IPS-20b (cell line): ENCODE results near the gene RNU6-1.
A peak's percentile ranks its signal among the peaks of the same experiment; 100 is the strongest.

Experiments used
- H3K27ac ChIP-seq: one replicate; pipeline ENCODE4 v1.5.1; 2013; ENCODE audit warnings: low read length
- H3K27me3 ChIP-seq: 2 replicates; pipeline ENCODE4 v1.6.1; 2013; ENCODE audit warnings: mild to moderate bottlenecking, low read length, inconsistent platforms; ENCODE audit not compliant: insufficient read depth
- H3K36me3 ChIP-seq: 2 replicates; pipeline ENCODE4 v1.6.1; 2013; ENCODE audit warnings: low read depth, mild to moderate bottlenecking, inconsistent platforms, low read length, moderate library complexity; ENCODE audit not compliant: insufficient read depth
- H3K4me1 ChIP-seq: 2 replicates; pipeline ENCODE4 v1.6.1; 2013; ENCODE audit warnings: mild to moderate bottlenecking, control low read depth, inconsistent platforms, low read length, moderate library complexity; ENCODE audit not compliant: insufficient read depth
- H3K4me3 ChIP-seq: 2 replicates; pipeline ENCODE4 v1.5.1; 2013; ENCODE audit warnings: mild to moderate bottlenecking, low read length, inconsistent platforms
- H3K9ac ChIP-seq: 2 replicates; pipeline ENCODE4 v1.6.1; 2013; ENCODE audit warnings: low read depth, mild to moderate bottlenecking, inconsistent platforms, low read length, moderate library complexity
- H3K9me3 ChIP-seq: 2 replicates; pipeline ENCODE4 v1.6.1; 2013; ENCODE audit warnings: mild to moderate bottlenecking, low read depth, low read length, inconsistent platforms; ENCODE audit not compliant: insufficient read depth

Gene RNU6-1

DNA sequence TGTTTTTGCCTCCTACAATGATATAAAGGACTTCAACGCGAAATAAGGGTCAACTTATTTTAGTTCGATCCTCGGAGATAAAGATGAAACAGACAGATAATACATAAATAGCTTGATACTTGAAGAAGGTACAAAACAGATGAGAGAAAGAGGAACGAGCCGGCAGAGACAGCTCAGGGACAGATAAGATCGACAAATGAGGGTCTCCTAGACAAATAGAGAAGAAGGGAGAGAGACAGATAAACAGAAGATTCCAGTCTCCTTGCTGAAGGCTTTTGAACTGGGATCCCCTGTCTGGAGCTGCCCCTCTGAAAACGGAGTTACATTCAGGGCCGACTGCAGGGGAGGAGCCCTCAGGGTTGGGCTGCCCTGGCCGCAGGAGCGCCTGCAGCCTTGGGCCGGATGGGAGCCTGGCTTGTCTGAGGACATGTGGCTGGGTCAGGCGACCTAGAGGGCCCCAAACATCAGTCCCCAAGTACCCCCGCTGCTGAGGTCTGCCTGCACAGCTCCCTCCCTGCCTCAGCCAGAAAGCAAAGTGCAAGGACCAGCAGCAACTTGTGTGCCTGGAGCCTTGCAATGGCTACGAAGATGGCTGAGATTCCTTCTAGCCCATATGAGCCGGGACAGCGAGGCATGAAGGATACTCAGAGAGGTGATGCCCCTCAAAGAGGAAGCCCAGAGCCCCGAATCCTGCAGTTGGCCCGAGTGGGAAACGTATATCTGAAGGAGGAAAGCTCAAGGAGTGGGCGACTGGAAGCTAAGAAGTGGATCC, 15.5 kb downstream of the RNU6-1 start:
- Histone ChIP-seq H3K27ac (no peak overlapping the region), H3K4me1 (peaks cover 8% of the 10 kb centered on the region; the same call in 1 of the 2 replicates), H3K36me3 (no peaks in the 10 kb centered on the region), H3K4me3 (no peak overlapping the region), H3K9me3 (no peaks in the 10 kb centered on the region; the same call in 1 of the 2 replicates), H3K9ac (no peak overlapping the region), H3K27me3 (peaks cover 100% of the 10 kb centered on the region)

GRCh38 chr15:67823314-67824196, 16.3 kb downstream of the RNU6-1 start:
- no peak overlapping the region for H3K9ac ChIP-seq

DNA sequence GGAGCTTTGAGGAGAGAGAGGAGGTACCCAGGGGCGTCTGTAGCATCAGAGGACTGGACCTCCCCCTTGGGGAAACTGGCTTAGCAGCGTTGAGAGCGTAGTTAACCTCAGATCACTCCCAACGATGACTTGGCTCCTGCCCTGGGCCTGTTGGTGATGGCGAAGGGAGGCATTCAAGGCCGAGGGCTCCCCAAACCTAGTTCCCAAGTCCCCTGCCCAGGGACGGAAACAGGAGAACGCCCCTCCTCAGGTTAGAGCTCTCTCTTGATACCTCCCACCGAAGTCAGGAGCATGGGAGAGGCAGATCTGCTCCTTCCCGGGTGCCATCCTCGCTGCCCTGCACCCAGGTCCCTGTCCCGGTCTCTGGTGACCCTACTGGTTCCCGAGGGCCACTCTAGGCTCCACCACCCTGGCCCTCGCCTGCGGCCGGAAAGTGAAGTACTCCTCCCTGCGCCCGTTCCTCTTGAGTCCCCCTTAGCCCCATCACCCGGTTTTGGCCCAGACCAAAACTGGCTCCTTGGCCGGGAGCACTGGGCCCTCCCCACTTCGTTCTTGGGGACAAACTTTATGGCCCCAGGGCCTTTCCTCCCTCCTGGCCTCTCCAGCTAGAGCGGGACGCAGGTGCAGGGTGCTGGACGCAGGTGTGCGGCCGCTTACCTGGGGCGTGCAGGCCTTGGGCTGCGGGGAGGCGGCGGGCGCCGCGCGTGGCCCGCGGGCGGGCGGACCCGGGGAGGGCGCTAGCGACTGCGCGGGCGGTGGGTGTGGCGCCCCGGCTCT, 17.1 kb downstream of the RNU6-1 start:
- H3K27me3 ChIP-seq, result peaks cover 99% of the 10 kb centered on the region
- no peaks in the 10 kb centered on the region; the same call in 1 of the 2 replicates for H3K9me3 ChIP-seq
- H3K4me3 ChIP-seq, result peak overlapping the region; percentile 32
- peaks cover 10% of the 10 kb centered on the region; the same call in 1 of the 2 replicates for H3K4me1 ChIP-seq
- no peak overlapping the region for H3K9ac ChIP-seq
- no peaks in the 10 kb centered on the region for H3K36me3 ChIP-seq
- H3K27ac ChIP-seq, result no peak overlapping the region

More at GRCh38 chr15:67823314-67824196, 16.3 kb downstream of the RNU6-1 start:
- H3K27ac ChIP-seq, result no peak overlapping the region
- H3K9me3 ChIP-seq, result no peaks in the 10 kb centered on the region; the same call in 1 of the 2 replicates
- peaks cover 10% of the 10 kb centered on the region; the same call in 1 of the 2 replicates for H3K4me1 ChIP-seq
- no peak overlapping the region; the same call in 1 of the 2 replicates for H3K4me3 ChIP-seq
- H3K36me3 ChIP-seq, result no peaks in the 10 kb centered on the region
- H3K27me3 ChIP-seq, result peaks cover 99% of the 10 kb centered on the region

- Histone ChIP-seq H3K36me3 (no peaks in the 10 kb centered on the region), H3K9ac (no peak overlapping the region), H3K4me3 (peak overlapping the region; percentile 32), H3K27ac (no peak overlapping the region), H3K9me3 (no peaks in the 10 kb centered on the region; the same call in 1 of the 2 replicates), H3K4me1 (peaks cover 10% of the 10 kb centered on the region; the same call in 1 of the 2 replicates), H3K27me3 (peaks cover 99% of the 10 kb centered on the region)
Measured at GRCh38 chr15:67821784-67822440, 17.9 kb downstream of the RNU6-1 start.

DNA sequence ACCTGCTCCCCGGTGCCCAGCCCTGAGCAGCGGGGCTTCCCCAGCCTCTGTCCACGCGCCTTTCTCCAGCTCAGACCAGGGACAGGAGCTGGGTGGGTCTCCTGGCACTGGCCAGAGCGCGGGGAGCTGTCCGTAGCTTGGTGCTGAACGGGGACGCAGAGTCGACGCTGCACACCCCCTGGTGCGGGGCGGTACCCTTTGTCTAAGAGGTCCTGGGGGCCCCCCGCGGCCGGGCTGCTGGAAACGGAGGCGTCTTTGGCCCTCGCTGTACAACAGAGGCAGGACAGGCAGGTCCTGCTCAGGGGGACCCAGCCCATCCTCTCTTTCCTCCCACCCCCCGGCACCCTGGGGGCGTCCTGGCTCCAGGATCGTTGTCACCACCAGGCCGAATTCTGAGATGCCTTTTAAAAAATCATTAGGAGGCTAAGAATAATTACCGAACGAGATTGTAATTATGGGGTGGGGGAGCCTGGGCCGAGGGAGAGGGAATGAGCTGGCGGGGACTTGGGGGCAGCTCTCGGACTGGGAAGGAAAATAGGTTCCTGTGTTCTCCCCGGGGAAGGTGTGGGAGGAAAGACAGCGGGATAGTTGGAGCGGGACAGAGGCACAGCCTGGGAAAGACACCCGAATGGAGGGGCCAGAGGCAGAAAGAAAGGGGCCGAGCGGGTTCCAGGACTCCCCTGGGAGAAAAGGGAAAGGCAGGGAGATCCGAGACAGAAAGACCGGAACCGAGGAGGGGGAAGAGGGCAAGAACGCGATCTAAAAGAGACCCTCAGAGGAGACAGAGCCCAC, 18.7 kb downstream of the RNU6-1 start:
- H3K4me1 ChIP-seq, result peaks cover 10% of the 10 kb centered on the region; the same call in 1 of the 2 replicates

GRCh38 chr15:67820122-67820991, 19.5 kb downstream of the RNU6-1 start:
- H3K4me1 ChIP-seq, result peaks cover 10% of the 10 kb centered on the region; the same call in 1 of the 2 replicates
- H3K27ac ChIP-seq, result no peak overlapping the region
- peaks cover 3% of the 10 kb centered on the region for H3K9me3 ChIP-seq
- no peak overlapping the region for H3K9ac ChIP-seq
- H3K36me3 ChIP-seq, result no peaks in the 10 kb centered on the region
- H3K4me3 ChIP-seq, result peak overlapping the region; percentile 25; the same call in 1 of the 2 replicates
- H3K27me3 ChIP-seq, result peaks cover 89% of the 10 kb centered on the region

More for the DNA sequence above, 18.7 kb downstream of the RNU6-1 start:
- Histone ChIP-seq H3K9me3 (peaks cover 3% of the 10 kb centered on the region; the same call in 1 of the 2 replicates), H3K27ac (no peak overlapping the region), H3K9ac (no peak overlapping the region), H3K27me3 (peaks cover 98% of the 10 kb centered on the region), H3K4me3 (no peak overlapping the region; the same call in 1 of the 2 replicates), H3K36me3 (no peaks in the 10 kb centered on the region)

- H3K27me3 ChIP-seq, result peaks cover 82% of the 10 kb centered on the region
- no peak overlapping the region for H3K9ac ChIP-seq
- H3K36me3 ChIP-seq, result no peaks in the 10 kb centered on the region
- peak overlapping the region; percentile 25; the same call in 1 of the 2 replicates for H3K4me3 ChIP-seq
- H3K27ac ChIP-seq, result no peak overlapping the region
- peaks cover 3% of the 10 kb centered on the region for H3K9me3 ChIP-seq
- peaks cover 7% of the 10 kb centered on the region; the same call in 1 of the 2 replicates for H3K4me1 ChIP-seq
Measured at GRCh38 chr15:67819636-67820035, 20.2 kb downstream of the RNU6-1 start.

DNA sequence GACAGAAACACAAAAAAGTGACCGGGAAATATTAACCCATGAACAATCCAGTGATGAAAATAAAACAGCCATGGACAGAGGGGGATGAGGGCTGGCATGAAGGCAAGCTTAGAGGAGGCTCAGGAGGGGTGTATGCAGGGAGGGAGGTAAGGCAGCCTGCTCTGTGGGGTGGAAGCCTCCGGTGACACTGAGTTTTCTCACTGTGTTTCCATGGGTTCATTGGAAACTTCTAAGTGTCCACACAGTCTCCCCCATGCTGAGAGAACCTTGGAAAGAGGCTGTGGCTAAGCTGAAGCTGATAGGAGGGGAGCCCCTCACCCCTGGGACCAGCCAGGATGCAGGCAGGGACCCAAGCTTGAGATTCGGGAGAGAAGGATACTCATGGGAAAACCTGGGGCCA, 21.4 kb downstream of the RNU6-1 start:
- Histone ChIP-seq H3K4me3 (no peak overlapping the region), H3K27ac (no peak overlapping the region), H3K36me3 (no peaks in the 10 kb centered on the region), H3K4me1 (peaks cover 7% of the 10 kb centered on the region; the same call in 1 of the 2 replicates), H3K9ac (no peak overlapping the region), H3K9me3 (peaks cover 3% of the 10 kb centered on the region), H3K27me3 (peaks cover 70% of the 10 kb centered on the region)

DNA sequence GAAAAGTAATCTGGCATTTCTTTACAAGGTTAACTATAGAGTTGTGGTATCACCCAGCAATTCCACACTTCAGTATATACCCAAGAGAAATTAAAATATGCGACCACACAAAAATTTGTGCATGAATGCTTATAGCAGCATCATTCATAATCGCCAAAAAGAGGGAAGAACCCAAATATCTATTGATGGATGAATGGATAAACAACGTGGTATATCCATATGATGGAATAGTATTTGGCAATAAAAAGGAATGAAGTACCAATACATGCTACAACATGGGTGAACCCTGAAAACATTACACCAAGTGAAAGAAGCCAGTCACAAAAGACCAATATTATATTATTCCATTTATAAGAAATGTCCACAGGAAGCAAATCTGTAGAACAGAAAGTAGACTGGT, 23.2 kb downstream of the RNU6-1 start:
- H3K9ac ChIP-seq, result no peak overlapping the region
- no peaks in the 10 kb centered on the region for H3K36me3 ChIP-seq
- peaks cover 3% of the 10 kb centered on the region for H3K9me3 ChIP-seq
- peaks cover 3% of the 10 kb centered on the region; the same call in 1 of the 2 replicates for H3K4me1 ChIP-seq
- no peak overlapping the region for H3K27ac ChIP-seq
- peaks cover 52% of the 10 kb centered on the region for H3K27me3 ChIP-seq
- H3K4me3 ChIP-seq, result no peak overlapping the region
